NK-92 treated with Interleukin-12 subunit alpha and Interleukin-12 subunit beta, amount 100 ng/mL, for 24 hours (cell line): ENCODE measurements around the gene AP2A2.
"Not testable (repeated sequence)": the region's sequence is repeated elsewhere in the genome, so short reads cannot be mapped to it uniquely, and the experiment has no call there.

Experiments used
- DNase-seq: peaks from one replicate; lab custom pipeline; 2025; lab: John Stamatoyannopoulos, UW

The AP2A2 gene

DNA sequence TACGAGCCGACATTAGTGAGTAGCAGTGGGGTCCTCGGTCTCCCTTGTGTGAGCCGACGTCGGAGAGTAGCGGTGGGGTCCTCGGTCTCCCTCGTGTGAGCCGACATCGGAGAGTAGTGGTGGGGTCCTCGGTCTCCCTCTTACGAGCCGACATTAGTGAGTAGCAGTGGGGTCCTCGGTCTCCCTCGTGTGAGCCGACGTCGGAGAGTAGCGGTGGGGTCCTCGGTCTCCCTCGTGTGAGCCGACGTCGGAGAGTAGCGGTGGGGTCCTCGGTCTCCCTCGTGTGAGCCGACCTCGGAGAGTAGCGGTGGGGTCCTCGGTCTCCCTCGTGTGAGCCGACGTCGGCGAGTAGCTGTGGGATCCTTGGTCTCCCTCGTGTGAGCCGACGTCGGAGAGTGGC is 49.7 kb downstream of the AP2A2 start:
- not testable (repeated sequence) for DNase-seq

DNA sequence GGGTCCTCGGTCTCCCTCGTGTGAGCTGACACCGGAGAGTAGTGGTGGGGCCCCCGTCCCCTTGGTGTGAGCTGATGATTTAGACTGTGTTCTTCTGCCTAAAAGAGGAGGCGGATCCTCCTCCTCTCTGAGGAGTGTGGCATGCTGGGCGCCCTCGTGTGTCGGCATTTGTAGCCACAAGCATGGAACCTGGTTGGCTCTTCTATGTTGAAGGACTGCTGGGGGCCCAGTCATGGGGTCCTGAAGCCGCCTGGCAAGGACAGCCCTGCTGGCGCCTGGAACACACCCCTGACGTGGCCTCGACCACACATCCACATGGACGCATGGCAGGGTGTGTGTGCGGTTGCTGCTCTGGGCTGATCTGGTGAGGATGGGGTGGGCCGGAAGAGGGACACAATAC is 50.2 kb downstream of the AP2A2 start:
- DNase-seq, result no peak

DNA sequence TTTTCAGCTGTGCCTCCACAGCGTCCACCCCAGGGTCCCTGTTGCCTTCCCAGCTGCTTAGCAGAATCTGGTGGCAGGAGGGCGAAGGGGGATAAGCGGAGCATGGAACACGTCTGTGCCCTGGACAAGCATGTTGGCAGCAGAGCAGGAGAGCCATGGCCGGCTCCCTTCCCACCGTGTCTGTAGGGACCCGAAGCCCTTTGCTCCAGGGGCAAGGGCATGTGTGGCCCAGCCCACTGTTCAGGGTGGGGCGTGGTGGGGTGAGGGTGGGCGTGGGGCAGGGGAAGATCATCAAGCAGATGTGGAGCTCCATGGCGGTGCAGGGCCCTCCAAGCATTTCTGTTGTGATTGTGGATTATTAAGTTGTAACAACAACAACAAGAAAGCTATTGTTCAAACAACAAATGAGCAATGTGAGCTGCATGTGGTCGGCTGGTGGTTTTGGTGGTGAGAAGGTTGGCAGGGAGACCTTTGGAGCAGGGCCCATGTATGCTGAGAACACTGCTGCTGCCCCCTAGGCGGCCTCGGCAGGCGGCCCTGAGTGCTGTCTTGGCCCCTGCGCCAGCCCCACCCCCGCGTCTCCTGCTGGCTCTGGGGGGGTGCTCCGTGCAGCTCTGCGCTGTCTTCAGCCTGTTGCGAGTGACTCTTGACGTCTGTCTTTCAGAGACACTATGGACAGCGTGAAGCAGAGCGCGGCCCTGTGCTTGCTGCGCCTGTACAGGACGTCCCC is 50.9 kb downstream of the AP2A2 start:
- DNase-seq, result no peak

DNA sequence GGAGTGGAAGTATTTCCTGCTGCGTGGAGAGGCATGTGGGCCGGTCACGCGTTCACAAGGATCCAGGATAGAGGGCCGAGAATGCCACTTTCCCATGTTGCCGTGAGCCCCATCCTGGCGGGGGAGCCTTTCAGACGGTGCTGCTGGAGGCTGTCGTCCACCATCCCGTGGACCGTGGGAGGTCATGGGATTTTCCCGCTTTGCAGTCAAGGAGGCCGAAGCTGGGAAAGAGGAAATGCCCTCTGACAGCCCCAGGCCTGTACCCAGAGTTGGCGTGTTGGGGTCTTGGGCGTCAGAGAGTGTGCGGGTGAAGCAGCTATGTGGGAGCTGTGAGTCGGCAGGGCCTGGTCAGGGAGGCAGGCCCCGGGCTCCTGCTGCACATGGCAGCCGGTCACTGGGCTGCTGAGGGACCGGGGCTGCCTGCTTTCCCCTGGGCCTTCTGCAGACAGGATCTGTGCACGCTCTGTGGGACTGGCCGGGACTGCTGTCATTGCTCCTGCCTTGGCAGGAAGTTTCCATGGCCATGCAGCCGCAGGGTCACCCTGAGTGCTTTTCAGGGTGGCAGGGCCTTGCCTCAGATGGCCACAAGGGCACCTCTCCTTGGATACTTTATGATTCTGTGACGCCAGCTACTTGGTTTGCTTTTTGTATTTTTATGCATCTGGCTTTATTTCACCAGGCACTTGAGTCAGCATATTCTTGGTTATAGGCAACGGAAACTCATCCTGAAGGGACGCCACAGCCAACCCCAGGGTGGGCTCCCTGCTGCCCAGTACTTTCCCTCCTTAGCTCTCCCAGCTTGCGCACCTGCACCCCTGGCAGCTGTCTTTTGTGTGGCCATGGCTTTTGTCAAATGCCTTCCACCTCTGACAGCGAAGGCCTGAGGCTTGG is 52.4 kb downstream of the AP2A2 start:
- no peak for DNase-seq

DNA sequence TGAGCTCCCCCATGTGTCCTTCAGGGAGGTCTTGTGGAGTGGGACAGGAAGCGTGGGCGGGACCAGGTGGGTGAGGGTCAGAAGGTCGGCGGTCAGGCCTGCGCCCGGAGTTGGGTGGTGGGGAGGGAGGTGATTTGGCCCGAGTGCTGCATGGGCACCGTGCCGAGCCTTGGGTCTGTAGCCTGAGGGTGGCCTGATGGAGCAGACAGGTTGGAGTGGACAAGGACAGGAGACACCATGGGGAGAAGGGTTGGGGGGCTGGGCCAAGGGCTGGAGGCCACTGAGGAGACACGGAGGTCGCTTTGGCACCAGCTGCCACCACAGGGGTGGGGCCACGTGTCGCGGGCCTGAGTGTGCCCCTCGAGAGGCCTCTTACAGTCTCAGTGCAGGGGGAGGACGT is 53.1 kb downstream of the AP2A2 start:
- no peak for DNase-seq

DNA sequence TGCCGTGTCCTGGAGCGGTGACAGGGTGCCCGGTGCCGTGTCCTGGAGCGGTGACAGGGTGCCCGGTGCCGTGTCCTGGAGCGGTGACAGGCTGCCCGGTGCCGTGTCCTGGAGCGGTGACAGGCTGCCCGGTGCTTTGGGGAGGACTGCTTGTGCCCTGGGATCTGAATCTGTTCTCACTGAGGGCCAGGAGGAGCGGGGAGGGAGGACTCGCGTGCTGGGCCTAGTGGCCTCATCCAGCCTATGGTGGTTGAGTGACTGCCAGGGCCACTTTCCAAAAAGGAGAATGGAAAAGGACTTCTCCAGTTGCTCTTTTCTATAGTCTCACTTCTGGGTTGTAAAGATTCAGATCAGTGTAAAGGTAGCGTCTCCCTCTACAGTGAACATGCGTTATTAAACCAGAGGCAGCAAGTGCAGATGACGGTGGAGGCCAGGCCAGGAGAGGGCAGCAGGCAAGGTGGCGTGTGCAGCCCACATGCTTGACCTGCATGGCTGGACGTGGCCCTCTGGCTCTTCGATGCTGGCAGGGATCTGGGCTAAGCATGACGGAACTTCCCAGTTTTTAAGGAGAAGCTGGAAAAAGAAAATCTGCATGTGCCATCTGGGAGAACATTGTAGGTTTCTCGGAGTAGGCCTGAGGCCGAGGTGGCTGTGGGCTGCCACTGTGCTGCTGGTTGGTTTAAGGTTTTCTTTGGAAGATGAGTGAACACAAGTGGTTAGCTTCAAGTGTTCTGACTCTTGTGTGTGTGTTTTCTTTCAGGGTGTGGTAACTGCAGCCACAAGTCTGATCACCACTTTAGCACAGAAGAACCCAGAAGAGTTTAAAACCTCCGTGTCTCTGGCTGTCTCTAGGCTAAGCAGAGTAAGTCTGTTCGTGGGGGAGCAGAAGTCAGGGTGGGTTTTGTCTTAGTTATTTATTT is 55.0 kb downstream of the AP2A2 start:
- DNase-seq, result no peak

DNA sequence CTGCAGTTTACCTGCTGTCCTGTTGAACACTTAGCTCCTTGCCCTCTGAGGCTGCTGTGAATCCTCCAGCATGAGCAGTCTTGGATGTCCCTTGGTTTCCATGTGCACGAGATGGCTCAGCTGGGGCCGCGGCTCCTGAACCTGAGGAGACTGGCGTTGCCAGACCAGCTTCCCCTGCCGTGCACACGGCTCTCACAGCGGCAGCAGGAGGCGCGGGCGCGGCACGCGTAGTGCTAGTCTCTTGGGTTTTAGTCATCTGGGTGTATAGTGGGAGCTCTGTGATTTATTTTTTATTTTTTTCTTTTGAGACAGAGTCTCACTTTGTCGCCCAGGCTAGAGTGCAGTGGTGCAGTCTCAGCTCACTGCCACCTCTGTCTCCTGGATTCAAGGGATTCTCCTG is 56.1 kb downstream of the AP2A2 start:
- DNase-seq, result no peak

DNA sequence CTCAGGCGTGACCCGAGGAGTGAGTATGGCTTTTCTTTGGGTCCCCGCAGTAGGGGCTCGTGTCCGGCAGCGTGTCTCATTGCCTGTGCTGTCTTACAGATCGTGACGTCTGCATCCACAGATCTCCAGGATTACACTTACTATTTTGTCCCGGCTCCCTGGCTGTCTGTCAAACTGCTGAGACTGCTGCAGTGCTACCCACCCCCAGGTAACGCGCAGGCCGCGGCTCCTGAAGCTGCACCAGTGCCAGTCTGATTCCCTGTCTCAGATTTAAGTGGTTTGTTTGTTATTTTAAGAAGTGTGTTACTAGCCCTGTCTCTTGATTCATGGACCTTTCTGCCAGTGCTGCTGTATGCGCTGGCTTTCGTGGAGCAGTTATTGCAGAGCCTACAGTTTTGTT is 58.9 kb downstream of the AP2A2 start:
- DNase-seq, result no peak

DNA sequence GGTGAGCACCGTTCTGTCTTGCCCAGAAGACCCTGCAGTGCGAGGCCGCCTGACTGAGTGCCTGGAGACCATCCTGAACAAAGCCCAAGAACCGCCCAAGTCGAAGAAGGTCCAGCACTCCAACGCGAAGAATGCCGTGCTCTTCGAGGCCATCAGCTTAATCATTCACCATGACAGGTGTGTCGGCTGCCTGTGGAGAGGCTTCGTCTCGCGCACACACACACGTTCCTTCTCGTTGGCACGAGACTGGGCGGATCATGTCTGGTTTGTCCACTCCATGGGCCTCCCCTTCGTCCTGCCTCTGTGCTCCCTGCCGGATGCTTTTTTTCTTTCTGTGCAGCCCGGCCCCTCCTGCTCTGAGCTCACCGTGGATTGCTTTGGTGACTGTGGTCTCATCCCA is 59.7 kb downstream of the AP2A2 start:
- no peak for DNase-seq

DNA sequence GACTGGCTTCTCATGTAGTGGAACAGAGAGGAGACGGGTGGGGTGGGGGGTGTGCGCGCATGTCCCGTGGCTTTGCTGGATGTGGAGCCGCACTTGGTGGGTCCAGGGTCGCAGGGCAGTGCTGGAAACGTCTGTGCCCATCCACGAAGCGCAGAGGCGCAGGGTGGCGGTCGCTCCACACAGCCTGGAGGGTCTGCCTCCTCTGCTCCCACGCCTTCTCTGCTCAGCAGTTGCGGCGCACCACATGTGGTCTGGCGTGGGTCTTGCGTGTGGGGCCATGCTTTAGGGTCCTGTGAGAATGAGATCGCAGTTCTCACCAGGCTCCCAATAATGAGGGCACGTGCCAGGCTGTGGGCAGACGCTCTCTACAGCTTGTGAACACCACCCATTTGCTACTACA is 60.2 kb downstream of the AP2A2 start:
- DNase-seq, result no peak

DNA sequence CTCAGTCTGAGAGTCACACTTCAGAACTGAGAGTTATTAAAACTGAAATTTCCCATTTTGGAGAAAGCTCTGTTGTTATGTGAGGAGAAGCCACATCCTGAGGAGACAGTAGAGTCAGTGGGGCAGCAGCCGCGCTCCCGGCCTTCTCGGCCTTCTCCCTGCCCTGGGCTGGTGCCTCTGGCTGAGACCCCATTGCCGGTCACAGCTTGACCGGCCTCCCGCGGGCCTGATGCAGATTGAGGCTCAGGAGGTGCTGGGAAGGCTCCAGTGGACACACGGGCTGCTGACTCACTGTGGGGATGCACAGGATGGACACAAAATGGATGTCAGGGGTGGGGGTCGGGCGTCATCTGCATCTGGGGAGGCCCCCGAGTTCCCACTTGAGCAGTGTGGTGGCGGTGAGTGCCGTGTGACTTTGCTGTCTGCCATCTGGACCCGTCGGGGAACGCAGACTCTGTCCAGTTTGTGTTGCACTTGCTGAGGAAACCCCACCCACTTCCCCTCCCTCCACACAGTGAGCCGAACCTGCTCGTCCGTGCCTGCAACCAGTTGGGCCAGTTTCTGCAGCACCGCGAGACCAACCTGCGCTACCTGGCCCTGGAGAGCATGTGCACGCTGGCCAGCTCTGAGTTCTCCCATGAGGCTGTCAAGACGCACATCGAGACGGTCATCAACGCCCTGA is 60.7 kb downstream of the AP2A2 start:
- DNase-seq, result no peak

DNA sequence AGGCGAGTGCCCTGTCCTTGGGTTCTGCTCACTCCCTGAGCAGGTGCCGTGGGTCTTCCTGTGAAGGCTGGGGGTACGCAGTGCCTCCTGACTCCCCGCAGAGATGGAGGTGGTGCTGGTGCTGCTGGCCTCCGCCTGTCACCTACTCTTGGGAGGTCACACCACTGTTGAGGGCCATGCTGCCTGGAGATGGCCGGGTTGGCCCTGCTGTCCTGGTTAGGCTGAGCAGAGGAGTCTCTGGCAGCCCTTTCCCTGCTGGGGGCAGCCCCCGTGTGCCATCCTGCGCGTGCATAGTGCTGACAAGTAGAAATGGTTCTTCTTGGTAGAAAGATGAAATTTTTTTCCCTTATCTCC is 61.3 kb downstream of the AP2A2 start:
- DNase-seq, result no peak

DNA sequence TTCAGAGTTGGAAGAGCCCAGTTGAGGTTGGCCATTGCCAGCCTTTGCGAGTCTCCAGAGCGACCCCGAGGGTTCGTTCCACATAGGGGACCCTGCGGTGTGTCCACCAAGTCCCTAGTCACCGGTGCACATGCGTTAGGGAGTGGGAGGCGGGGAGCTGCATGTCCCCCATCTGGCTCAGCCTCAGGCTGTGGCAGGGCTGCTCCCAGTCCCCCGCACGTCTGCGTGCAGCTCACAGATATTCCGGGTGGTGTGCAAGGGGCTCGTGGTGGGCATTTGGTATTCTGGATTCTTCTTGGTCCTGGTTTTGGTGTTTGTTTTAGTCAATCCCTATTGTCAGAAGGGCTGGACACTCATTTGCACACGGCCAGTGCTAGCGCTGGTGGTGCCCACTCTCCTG is 62.0 kb downstream of the AP2A2 start:
- DNase-seq, result no peak

DNA sequence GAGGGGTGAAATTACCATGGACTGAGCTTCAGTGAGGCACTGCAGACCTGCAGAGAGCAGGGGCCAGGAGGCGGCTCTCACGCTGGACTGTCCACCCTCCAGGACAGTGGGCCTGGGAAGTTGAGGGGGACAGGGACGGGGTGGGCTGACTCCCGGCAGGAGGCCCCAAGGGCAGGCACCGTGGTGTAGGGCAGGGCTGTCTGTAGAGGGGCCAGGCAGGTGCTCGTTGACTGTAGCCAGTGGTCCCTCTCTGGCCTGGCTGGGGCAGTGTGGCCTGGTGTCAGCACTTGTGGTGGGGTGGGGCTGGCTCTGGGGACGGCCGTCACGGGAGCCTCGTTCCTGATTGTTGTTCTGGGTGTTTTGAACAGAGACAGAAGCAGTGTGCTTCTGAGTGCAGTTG is 64.4 kb downstream of the AP2A2 start:
- DNase-seq, result no peak

DNA sequence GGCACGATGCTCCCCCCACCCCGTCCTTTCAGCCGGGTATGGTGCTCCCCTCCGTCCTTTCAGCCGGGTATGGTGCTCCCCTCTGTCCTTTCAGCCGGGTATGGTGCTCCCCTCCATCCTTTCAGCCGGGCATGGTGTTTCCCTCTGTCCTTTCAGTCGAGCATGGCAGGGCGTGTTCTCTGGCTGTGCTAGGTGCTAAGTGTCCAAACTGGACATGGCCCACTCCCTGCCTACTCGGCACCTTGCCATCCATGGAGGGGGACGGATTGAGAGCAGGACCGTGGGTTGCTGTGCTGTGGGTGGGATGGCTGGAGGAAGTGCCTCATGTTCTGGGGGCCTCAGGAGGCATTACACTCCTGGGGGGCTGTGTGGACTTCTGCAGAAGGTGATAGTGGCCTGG is 65.4 kb downstream of the AP2A2 start:
- no peak for DNase-seq

DNA sequence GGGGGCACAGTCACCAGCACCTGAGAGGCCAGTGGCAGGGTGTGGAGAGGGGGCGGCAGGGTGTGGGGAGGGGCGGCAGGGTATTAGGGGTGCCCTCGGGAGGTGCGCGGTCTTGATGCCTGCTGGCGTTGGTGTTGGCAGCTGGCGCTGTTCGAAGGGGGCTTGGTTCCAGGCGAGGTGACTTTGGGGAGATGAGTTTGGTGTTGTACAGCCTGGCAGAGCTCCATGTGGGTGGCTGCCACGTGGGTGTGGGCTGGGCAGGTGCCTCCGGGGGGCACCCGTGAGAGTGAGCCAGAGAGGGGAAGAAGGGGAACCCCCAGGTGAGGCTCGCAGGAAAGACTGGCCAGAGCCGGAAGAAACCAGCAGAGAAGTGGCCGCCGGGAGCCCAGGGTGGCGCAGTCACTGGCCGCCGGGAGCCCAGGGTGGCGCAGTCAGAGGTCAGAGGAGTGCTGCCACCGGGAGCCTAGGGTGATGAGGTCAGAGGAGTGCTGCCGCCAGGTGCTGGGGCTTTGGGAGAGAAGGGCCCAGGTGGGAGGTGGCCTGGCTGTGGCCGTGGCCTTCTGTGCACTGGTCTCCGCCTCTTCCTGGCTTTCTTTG is 66.1 kb downstream of the AP2A2 start:
- DNase-seq, result no peak

DNA sequence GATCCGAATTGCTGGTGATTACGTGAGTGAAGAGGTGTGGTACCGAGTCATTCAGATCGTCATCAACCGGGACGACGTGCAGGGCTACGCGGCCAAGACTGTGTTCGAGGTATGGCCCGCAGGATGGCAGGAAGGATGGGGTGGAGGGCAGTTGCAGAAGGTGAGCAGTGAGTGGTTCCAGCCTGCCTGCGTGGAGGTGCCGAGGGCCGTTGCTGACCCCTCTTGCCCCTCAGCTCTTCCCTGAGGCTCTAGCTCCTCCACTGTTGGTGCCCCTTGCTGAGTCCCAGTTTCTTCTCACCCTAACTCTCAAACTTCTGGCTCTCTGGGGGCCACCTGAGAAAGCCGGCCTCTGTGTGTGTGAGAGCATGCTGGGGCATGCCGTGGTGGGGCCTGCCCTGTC is 66.9 kb downstream of the AP2A2 start:
- DNase-seq, result no peak

DNA sequence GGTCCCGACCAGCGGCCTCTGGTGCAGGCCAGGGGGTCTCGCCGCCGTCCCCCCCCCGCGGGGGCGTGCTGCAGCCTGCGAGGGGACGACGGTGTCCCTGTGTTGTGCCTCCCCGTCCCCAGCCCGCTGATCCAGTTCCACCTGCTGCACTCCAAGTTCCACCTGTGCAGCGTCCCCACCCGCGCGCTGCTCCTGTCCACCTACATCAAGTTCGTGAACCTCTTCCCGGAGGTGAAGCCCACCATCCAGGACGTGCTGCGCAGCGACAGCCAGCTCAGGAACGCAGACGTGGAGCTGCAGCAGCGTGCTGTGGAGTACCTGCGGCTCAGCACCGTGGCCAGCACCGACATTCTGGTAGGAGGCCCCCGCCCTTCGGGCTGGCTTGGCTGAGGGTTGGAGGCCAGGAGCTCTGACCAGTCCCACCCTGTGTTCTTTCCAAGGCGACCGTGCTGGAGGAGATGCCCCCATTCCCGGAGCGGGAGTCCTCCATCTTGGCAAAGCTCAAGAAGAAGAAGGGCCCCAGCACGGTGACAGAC is 68.0 kb downstream of the AP2A2 start:
- no peak for DNase-seq

DNA sequence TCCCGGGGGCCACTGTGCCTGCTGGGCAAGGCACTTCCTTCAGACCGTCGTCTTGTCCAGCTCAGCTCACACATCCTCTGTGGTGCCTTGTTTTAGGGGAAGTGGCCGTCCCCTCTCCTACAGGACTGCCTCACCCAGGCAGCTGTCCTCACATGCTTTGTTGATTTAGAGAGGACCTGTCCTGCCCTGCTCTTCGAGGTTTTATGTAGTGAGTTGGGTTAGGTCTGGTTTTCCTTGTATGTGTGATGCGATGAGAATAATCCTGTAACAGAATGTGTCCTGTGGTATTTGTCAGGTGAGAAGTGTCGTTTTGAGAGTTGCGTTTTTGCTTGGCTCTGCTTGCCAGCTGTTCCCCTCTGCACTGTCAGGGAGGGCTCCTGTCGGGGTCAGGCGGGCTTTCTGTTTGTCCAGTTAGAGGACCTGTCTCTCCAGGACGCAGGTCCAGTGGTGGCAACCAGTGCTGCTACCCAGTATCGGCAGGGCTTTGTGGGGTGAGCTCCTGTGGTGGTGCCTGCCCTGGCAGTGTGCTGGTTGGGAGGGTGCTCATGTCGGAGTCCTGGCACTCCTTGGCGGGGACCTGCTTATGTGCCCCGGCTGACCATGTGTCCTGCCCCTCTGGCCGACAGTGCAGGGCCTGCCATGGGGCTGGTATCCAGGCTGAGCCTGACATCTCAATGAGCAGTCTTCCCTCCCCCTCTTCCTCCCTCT is 69.5 kb downstream of the AP2A2 start:
- no peak for DNase-seq

DNA sequence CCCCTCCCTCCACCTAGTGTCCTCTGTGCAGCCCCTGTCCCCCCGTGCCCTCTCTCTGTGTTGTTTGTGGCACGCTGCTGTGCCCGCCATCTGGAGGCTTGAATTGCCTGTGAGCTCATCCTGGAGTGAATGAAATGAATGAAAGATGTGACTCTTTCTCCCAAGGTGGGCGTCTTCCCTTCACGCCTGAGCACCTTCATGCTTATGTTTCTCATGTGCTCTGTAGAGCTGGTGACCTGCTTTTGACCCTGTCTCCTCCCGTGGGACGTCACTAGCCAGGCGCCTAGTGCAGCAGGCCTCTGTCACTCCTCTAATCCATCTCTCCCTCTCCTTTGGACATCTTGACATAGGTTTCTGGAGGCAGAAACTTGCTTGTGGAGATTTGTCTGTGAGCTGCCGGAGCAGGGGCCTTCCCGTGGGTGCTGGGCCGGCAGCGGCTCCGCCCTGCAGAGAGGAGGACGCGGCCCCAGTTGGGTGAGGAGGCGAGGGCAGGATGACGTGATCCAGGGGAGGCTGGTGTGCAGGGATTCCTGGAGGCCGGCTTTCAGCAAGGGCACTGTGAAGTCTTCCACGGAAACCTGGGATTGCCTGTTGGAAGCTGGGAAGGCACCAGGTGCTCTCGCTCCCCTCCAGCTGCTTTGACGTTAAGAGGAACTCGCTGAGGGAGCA is 70.2 kb downstream of the AP2A2 start:
- DNase-seq, result no peak
